ENCODE results near the gene PBX1. TPM values are rescaled to one million over a fixed set of nuclear protein-coding genes. Genes with fewer than 3 reads are reported as not detected.

PBX1 gene
- total RNA-seq, 2 experiments from 2014 or later, result not detected

DNA sequence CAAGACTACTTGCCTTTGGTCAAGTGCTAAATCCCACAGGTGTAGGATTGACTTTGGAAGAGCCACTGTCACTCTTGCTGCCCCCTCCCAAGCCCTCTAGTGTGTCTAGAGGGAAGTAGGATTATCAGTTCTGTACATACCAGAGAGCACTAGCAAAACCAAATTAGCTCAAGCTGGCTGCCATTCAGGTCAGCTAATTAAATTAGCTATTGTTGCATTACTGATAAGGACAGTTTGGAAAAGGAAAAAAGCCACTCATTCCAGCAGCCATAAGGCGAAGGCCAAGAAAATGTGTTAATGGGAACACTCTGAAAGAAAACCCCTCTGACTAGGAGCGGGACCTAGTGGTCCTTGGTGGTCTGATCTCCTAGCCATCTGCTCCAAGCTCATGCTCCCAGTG is 321.7 kb downstream of the PBX1 start:
- H3K4me1 Mint-ChIP-seq (ENCODE audit: low read depth), result no peaks in the 10 kb centered on the region
- ATAC-seq, result no peak

DNA sequence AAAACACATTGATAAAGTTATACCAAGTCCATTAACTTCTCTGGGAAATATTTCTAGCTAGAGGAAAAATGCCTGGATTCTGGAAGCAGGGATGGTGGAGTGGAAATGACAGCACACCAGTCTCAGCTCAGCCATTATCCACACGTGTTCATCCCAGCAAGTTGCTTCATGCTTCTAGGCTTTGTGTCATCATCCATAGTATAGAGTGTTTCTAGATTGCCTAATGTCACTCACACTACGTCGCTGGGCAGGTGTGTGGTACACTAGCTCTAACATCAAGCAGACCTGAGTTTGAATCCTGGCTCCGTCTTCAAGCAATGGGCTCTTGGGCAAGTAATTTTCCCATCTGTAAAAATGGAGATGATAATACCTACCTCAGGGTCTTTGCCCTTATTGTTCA is 326.3 kb downstream of the PBX1 start:
- ATAC-seq, result no peak
- Mint-ChIP-seq H3K9me3 (peaks cover 1% of the 10 kb centered on the region), H3K4me3 (no peak overlapping the region), H3K36me3 (ENCODE audit: low read depth) (no peaks in the 10 kb centered on the region), H3K4me1 (ENCODE audit: low read depth) (no peaks in the 10 kb centered on the region), H3K27ac (no peak overlapping the region), H3K27me3 (no peaks in the 10 kb centered on the region)
- DNase-seq, result no peak
- TF ChIP-seq, protein P1, sequence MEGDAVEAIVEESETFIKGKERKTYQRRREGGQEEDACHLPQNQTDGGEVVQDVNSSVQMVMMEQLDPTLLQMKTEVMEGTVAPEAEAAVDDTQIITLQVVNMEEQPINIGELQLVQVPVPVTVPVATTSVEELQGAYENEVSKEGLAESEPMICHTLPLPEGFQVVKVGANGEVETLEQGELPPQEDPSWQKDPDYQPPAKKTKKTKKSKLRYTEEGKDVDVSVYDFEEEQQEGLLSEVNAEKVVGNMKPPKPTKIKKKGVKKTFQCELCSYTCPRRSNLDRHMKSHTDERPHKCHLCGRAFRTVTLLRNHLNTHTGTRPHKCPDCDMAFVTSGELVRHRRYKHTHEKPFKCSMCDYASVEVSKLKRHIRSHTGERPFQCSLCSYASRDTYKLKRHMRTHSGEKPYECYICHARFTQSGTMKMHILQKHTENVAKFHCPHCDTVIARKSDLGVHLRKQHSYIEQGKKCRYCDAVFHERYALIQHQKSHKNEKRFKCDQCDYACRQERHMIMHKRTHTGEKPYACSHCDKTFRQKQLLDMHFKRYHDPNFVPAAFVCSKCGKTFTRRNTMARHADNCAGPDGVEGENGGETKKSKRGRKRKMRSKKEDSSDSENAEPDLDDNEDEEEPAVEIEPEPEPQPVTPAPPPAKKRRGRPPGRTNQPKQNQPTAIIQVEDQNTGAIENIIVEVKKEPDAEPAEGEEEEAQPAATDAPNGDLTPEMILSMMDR (IDR thresholded peaks at IDR 0.05), result no peak
- ChIA-PET CTCF (no interaction called here), POLR2A (interaction anchor here (0.6 kb wide), 1 partner anchor 12 kb away, joined by 3 read pairs; no protein-coding TSS in a partner anchor)
- intact Hi-C loops (cut with micrococcal nuclease), result no loop called here

More for the DNA sequence above, 321.7 kb downstream of the PBX1 start:
- TF ChIP-seq, protein P1 (IDR thresholded peaks at IDR 0.05), result no peak
- H3K4me3 Mint-ChIP-seq, result no peak overlapping the region
- no peak overlapping the region for H3K27ac Mint-ChIP-seq
- DNase-seq, result no peak
- intact Hi-C loops (cut with micrococcal nuclease), result no loop called here
- ChIA-PET POLR2A (no interaction called here), CTCF (no interaction called here)
- no peaks in the 10 kb centered on the region for H3K27me3 Mint-ChIP-seq
- H3K9me3 Mint-ChIP-seq, result no peaks in the 10 kb centered on the region
- H3K36me3 Mint-ChIP-seq (ENCODE audit: low read depth), result no peaks in the 10 kb centered on the region

DNA sequence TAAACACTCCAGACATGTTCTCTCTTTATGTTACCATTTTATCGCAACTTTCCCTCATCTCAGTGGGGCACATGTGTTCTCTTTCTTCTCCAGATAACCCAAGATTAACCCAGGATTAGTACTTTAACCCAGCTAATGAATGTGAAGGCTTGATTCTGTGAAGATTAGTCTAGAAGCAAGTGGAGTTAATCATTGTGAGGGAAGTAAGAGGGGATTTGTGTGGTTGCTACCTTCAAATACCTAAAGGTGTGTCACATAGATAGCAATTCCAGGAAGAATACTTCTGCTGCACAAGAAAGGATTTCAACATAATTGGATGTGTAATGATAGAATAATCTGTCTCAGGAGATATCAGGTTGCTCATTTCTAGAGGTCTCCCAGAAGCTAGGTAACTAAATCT is 327.1 kb downstream of the PBX1 start:
- intact Hi-C loops (cut with micrococcal nuclease), result no loop called here
- no peak overlapping the region for H3K27ac Mint-ChIP-seq
- H3K9me3 Mint-ChIP-seq, result peaks cover 2% of the 10 kb centered on the region
- no peaks in the 10 kb centered on the region for H3K4me1 Mint-ChIP-seq (ENCODE audit: low read depth)
- ATAC-seq (no peak), DNase-seq (no peak)
- H3K4me3 Mint-ChIP-seq, result no peak overlapping the region
- H3K36me3 Mint-ChIP-seq (ENCODE audit: low read depth), result no peaks in the 10 kb centered on the region
- TF ChIP-seq, protein P1 (IDR thresholded peaks at IDR 0.05), result no peak
- H3K27me3 Mint-ChIP-seq, result no peaks in the 10 kb centered on the region
- POLR2A ChIA-PET, result no interaction called here
- CTCF ChIA-PET, result no interaction called here

DNA sequence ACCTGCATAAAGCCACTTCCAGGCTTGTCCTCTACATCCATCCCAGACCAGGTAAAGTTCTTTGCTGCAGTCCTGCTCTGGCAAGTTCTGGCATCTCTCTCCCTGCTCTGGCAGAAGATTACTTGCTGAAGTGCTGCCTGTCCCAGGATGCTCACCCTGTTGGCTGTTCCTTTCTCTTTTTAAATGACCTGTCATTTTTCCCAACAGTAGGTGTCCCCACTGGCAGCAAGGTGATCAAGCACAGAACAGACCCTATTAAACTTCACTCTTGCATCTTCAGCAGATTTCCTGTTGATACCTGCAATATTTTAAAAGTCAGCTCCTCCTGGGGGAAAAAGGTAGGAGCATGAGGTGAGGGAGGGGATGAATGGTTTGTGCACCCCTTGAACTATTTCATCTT is 332.6 kb downstream of the PBX1 start:
- TF ChIP-seq, protein P1 (IDR thresholded peaks at IDR 0.05), result no peak
- DNase-seq (no peak), ATAC-seq (no peak)
- Mint-ChIP-seq H3K27me3 (no peaks in the 10 kb centered on the region), H3K4me1 (ENCODE audit: low read depth) (no peaks in the 10 kb centered on the region), H3K4me3 (no peak overlapping the region), H3K27ac (no peak overlapping the region), H3K36me3 (ENCODE audit: low read depth) (no peaks in the 10 kb centered on the region), H3K9me3 (peaks cover 2% of the 10 kb centered on the region)
- POLR2A ChIA-PET, result no interaction called here
- CTCF ChIA-PET, result no interaction called here
- intact Hi-C loops (cut with micrococcal nuclease), result no loop called here

DNA sequence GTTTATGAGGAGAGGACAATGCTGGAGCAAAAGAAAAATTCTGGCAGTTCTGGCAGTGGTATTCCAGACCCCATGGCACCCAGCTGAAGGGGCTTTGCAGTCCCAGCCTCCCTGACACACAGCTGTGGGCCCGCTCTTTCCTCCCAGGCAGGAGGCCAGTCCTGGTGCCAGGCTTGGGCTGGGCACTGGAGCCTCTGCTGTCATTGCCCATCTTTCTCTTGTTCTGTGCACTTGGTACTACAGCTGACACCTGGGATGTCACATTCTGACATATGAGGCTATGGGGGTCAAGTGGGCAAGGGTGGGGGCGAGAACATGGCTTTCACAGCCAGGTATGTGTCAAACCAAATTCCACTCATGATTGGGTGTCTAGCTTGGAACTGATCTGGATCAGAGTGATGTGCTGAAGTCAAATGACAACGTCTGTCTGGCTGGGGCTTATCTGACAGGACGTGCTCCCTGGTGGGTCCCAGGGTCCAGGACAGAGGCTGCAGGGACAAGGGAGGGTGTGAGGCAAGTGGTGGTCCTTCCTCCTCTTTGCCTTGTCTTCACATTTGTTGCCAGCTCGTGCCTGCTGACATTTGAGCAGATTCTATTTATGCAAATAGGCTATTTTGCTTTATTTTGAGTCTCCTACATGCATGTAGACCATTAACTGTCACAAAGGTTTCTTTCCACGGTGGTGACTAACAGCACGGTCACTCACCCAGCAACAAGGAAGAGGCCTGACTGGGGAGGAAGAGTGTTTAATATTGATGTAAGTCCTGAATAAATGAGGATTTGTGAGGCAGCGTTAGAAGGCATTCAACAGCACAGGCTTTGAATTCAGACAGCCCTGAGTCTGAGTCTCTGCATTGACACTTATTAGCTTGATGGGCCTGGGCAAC is 336.3 kb downstream of the PBX1 start:
- ChIA-PET CTCF (no interaction called here), POLR2A (no interaction called here)
- H3K36me3 Mint-ChIP-seq (ENCODE audit: low read depth), result no peaks in the 10 kb centered on the region
- H3K9me3 Mint-ChIP-seq, result peaks cover 3% of the 10 kb centered on the region
- no peaks in the 10 kb centered on the region for H3K27me3 Mint-ChIP-seq
- no peak overlapping the region for H3K4me3 Mint-ChIP-seq
- H3K27ac Mint-ChIP-seq, result no peak overlapping the region
- DNase-seq (no peak), ATAC-seq (no peak)
- no peaks in the 10 kb centered on the region for H3K4me1 Mint-ChIP-seq (ENCODE audit: low read depth)
- TF ChIP-seq, protein P1 (IDR thresholded peaks at IDR 0.05), result no peak
- intact Hi-C loops (cut with micrococcal nuclease), result no loop called here

All from activated CD8-positive, alpha-beta T cell treated with anti-CD3 and anti-CD28 coated beads for 36 hours (primary cell).